MG63 (cell line): ENCODE results near the gene LAMA1. TPM values are rescaled to one million over a fixed set of nuclear protein-coding genes. Genes with fewer than 3 reads are reported as not detected.
A peak's percentile ranks its signal among the peaks of the same experiment; 100 is the strongest.

Experiments used
- DNase-seq: peaks from one replicate; pipeline ENCODE4 v3.0.0-alpha.2; 2020
- H3K27me3 ChIP-seq: fragments of 250-450 bp; sonication (Bioruptor Pico); 2 replicates; pipeline ENCODE4 v1.5.1; 2020; ENCODE audit warnings: mild to moderate bottlenecking, moderate library complexity
- H3K36me3 ChIP-seq: fragments of 250-450 bp; sonication (Bioruptor Pico); 2 replicates; pipeline ENCODE4 v1.5.1; 2020; ENCODE audit warnings: mild to moderate bottlenecking, moderate library complexity
- H3K4me3 ChIP-seq: fragments of 250-450 bp; sonication (Bioruptor Pico); 2 replicates; pipeline ENCODE4 v1.5.1; 2020; ENCODE audit warnings: mild to moderate bottlenecking, moderate library complexity
- H3K9me3 ChIP-seq: fragments of 250-450 bp; sonication (Bioruptor Pico); 2 replicates; pipeline ENCODE4 v1.5.1; 2020; ENCODE audit warnings: mild to moderate bottlenecking, moderate library complexity
- total RNA-seq: library from RNA; depleted of rRNA; stranded (reverse); fragments of >200 nt; shearing (Covaris generic); gene quantifications from 2 replicates; pipeline ENCODE4 v1.2.3, GENCODE V29; 2014; ENCODE audit warnings: low replicate concordance; rRNA removed

Gene LAMA1
- total RNA-seq, 1 experiment from 2014 or later = 1.6 TPM

DNA sequence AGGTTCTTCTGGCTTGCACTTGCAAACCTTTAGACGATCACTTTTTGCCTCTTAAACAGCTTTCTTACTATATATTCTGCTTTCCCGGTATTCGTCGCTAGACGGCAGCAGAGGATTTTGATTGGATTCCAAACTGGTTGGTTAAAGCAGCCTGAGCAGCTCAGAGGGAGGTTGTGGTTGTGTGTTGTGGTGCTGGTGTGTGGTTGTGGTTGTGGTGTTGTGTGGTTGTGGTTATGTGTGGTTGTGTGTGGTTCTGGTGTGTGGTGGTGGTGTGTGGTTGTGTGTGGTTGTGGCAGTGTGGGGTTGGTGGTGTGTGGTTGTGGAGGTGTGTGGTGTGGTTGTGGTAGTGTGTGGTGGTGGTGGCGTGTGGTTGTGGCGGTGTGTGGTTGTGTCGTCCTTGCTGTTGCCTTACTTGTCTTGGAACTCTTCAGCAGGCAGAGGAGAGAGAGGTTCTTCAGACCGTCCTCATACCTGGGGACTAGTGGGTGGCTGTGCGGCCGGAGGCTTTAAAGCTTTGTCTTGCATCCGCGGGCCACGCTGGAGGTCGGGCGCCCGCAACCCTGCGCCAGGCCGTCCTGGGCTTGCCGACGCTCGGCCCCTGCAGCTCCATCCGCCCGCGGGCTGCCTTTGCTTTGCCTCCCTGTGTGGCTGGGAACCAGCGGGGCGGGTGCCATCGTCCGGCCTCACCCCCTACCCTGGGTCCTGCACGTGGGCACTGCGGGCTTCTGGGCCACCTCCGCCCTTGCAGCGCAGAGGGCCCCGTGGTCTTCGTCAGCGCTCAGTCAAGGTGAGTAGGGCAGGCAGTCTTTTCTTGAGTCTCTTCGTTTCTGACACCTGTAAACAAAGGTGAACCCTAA is 197.3 kb downstream of the LAMA1 start:
- H3K9me3 ChIP-seq = no peaks in the 10 kb centered on the region
- H3K4me3 ChIP-seq = no peak overlapping the region
- DNase-seq = peak; percentile 20
- no peaks in the 10 kb centered on the region for H3K36me3 ChIP-seq
- no peaks in the 10 kb centered on the region; the same call in 1 of the 2 replicates for H3K27me3 ChIP-seq

DNA sequence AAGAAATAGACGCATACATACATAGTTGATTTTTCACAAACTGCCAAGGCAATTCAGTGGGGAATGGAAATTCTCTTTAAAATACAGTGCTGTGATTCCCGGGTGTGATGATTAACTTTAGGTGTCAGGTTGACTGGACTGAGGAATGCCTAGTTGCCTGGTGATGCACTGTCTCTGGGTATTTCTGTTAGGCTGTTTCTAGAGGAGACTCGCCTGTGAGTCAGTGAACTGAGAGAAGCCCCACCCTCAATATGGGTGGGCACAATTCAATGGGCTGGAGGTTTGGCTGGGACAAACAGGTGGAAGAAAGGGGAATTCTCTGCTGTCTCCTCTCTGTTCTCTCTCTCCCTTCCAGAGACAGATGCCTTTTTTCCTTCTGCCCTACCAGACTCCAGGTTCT is 200.5 kb downstream of the LAMA1 start:
- Histone ChIP-seq H3K9me3 (no peaks in the 10 kb centered on the region), H3K4me3 (no peak overlapping the region), H3K27me3 (no peaks in the 10 kb centered on the region; the same call in 1 of the 2 replicates), H3K36me3 (no peaks in the 10 kb centered on the region)
- DNase-seq = no peak

DNA sequence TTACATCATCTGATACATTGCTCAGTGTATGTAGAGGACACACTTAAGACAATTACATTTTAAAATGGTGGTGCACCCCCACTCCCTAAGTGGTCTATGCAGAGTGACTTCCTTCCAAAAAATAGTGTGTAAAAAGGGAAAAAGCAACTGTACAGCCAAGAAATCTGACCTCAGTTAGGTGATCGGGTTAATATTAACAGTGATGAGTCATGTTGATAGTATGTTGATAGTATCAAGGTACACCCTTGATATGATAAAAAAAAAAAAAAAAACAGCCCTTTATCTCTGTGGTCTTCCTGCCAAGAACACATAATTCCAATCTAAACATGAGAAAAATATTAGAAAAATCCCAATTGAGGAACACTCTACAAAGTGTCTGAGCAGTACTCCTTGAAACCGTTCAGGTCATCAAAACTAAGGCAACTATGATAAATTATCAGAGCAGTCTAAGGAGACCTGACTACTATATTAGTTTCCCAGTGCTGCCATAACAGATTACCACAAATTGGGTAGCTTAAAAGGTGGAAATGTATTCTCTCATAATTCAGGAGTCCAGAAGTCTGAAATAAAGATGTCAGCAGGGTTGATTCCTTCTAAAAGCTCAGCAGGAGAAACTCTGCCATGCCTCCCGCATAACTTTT is 216.2 kb downstream of the LAMA1 start:
- Histone ChIP-seq H3K27me3 (no peaks in the 10 kb centered on the region), H3K36me3 (no peaks in the 10 kb centered on the region), H3K4me3 (no peak overlapping the region), H3K9me3 (no peaks in the 10 kb centered on the region)
- no peak for DNase-seq

DNA sequence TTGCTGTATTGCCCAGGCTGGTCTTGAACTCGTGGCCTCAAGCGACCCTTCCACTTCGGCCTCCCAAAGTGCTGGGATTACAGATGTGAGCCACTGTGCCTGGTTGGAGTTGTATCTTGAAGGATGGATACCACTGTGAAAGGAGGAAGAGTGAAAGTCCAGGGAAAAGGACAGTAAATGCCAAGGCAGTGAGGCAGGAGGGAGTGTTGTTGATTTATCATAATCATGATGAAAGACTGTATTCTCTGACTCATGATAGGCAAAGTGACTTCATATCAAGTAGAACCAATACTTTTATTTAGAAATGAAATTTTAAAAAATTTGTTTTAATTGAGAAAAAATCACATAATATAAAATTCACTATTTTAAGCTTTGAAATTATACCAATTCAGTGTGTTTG is 225.8 kb downstream of the LAMA1 start:
- no peak for DNase-seq
- Histone ChIP-seq H3K4me3 (no peak overlapping the region), H3K9me3 (no peaks in the 10 kb centered on the region), H3K27me3 (no peaks in the 10 kb centered on the region), H3K36me3 (no peaks in the 10 kb centered on the region)

Other genes starting within 250 kb of the LAMA1 start
- not detected in 2 replicates for gene LRRC30, start 113.3 kb upstream of the LAMA1 start, total RNA-seq